ENCODE data around the gene AGBL1.

Gene AGBL1

GRCh38 chr15:86691091-86691663 lies 611.5 kb downstream of the AGBL1 start:
- DNase-seq (ENCODE audit: low spot score) (no peak), ATAC-seq (ENCODE audit: low read depth) (no peak)
- H3K27me3 ChIP-seq (ENCODE audit: insufficient read depth, poor library complexity, severe bottlenecking) = peaks cover 11% of the 10 kb centered on the region
- no peaks in the 10 kb centered on the region for H3K4me1 ChIP-seq (ENCODE audit: insufficient read depth, poor library complexity, severe bottlenecking)
- no peaks in the 10 kb centered on the region for H3K36me3 ChIP-seq (ENCODE audit: low read depth)
- TF ChIP-seq, protein P1, sequence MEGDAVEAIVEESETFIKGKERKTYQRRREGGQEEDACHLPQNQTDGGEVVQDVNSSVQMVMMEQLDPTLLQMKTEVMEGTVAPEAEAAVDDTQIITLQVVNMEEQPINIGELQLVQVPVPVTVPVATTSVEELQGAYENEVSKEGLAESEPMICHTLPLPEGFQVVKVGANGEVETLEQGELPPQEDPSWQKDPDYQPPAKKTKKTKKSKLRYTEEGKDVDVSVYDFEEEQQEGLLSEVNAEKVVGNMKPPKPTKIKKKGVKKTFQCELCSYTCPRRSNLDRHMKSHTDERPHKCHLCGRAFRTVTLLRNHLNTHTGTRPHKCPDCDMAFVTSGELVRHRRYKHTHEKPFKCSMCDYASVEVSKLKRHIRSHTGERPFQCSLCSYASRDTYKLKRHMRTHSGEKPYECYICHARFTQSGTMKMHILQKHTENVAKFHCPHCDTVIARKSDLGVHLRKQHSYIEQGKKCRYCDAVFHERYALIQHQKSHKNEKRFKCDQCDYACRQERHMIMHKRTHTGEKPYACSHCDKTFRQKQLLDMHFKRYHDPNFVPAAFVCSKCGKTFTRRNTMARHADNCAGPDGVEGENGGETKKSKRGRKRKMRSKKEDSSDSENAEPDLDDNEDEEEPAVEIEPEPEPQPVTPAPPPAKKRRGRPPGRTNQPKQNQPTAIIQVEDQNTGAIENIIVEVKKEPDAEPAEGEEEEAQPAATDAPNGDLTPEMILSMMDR (IDR thresholded peaks at IDR 0.05; ENCODE audit: poor library complexity, severe bottlenecking) = peak; percentile 33
- no peaks in the 10 kb centered on the region for H3K9me3 ChIP-seq (ENCODE audit: severe bottlenecking)
- no peak overlapping the region for H3K27ac ChIP-seq (ENCODE audit: poor library complexity, severe bottlenecking)
- no peak overlapping the region for H3K4me3 ChIP-seq (ENCODE audit: severe bottlenecking)

DNA sequence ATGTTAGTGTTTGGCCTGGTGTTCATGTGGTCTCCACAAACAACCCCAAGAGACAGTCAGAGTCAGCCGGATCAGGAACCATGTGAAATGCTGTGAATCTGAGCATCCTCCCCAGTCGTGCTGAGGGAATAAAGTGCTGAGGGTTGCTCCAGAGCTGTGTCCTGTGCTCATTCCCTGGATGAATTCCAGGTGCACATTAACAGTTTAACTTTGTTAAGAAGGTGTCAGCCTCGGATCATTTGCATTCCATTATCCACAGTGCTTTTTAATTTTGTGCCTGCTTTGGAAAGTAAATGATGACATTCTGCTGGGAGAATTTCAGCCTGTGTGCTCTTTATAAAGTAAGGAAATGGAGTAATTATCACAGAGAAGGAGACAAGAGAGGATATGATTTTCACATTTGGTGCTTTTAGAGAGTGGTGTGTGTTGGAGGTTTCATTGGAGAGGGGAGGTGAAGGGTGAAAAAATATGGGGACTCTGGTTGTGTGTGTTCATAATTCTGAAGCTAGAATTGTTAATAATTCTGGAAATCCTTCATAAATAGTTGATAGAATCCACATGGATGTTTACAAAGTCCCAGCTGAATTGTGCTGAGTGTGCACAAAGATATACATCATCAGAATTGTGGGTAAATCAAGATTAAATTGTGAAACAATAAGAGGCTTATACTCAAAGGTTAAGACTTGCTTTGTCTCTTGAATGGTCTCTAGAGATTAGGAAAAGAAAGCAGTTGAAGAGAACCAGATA lies 621.4 kb downstream of the AGBL1 start:
- no peak for ATAC-seq (ENCODE audit: low read depth)
- Histone ChIP-seq H3K27ac (ENCODE audit: poor library complexity, severe bottlenecking) (no peak overlapping the region), H3K9me3 (ENCODE audit: severe bottlenecking) (no peaks in the 10 kb centered on the region), H3K4me1 (ENCODE audit: insufficient read depth, poor library complexity, severe bottlenecking) (no peaks in the 10 kb centered on the region), H3K4me3 (ENCODE audit: severe bottlenecking) (no peak overlapping the region), H3K36me3 (ENCODE audit: low read depth) (no peaks in the 10 kb centered on the region), H3K27me3 (ENCODE audit: insufficient read depth, poor library complexity, severe bottlenecking) (peaks cover 11% of the 10 kb centered on the region)
- DNase-seq (ENCODE audit: low spot score) = no peak
- TF ChIP-seq, protein P1 (IDR thresholded peaks at IDR 0.05; ENCODE audit: poor library complexity, severe bottlenecking) = no peak

GRCh38 chr15:86701611-86701963 lies 621.9 kb downstream of the AGBL1 start:
- TF ChIP-seq, protein P1 (IDR thresholded peaks at IDR 0.05; ENCODE audit: poor library complexity, severe bottlenecking) = no peak
- DNase-seq (ENCODE audit: low spot score) = no peak
- no peaks in the 10 kb centered on the region for H3K36me3 ChIP-seq (ENCODE audit: low read depth)
- H3K4me3 ChIP-seq (ENCODE audit: severe bottlenecking) = no peak overlapping the region
- H3K27ac ChIP-seq (ENCODE audit: poor library complexity, severe bottlenecking) = no peak overlapping the region
- no peaks in the 10 kb centered on the region for H3K9me3 ChIP-seq (ENCODE audit: severe bottlenecking)
- H3K27me3 ChIP-seq (ENCODE audit: insufficient read depth, poor library complexity, severe bottlenecking) = peaks cover 8% of the 10 kb centered on the region
- no peak for ATAC-seq (ENCODE audit: low read depth)
- H3K4me1 ChIP-seq (ENCODE audit: insufficient read depth, poor library complexity, severe bottlenecking) = no peaks in the 10 kb centered on the region

- no peaks in the 10 kb centered on the region for H3K9me3 ChIP-seq (ENCODE audit: severe bottlenecking)
- no peaks in the 10 kb centered on the region for H3K4me1 ChIP-seq (ENCODE audit: insufficient read depth, poor library complexity, severe bottlenecking)
- ATAC-seq (ENCODE audit: low read depth) = no peak
- no peaks in the 10 kb centered on the region for H3K36me3 ChIP-seq (ENCODE audit: low read depth)
- peaks cover 27% of the 10 kb centered on the region for H3K27me3 ChIP-seq (ENCODE audit: insufficient read depth, poor library complexity, severe bottlenecking)
- no peak overlapping the region for H3K4me3 ChIP-seq (ENCODE audit: severe bottlenecking)
- DNase-seq (ENCODE audit: low spot score) = no peak
- H3K27ac ChIP-seq (ENCODE audit: poor library complexity, severe bottlenecking) = no peak overlapping the region
- TF ChIP-seq, protein P1 (IDR thresholded peaks at IDR 0.05; ENCODE audit: poor library complexity, severe bottlenecking) = no peak
Observed at GRCh38 chr15:86706813-86707212, 627.1 kb downstream of the AGBL1 start.

DNA sequence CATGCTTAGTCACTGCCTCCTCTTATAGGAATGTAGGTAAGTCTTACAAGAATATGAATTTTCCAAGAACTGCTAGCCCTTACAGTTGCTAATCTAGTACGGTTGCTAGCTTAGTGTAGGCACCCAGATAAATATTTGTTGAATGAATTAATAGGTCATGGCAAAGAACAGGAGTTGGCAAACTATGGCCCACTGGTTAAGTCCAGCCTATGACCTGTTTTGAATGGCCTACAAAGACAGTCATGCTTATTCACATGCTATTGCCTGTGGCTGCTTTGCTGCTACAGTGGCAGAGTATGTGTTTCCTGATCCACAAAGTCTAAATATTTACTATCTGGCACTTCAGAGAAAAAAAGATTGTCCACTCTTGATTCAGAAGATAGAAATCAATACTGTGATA lies 631.8 kb downstream of the AGBL1 start:
- Histone ChIP-seq H3K27me3 (ENCODE audit: insufficient read depth, poor library complexity, severe bottlenecking) (peaks cover 43% of the 10 kb centered on the region), H3K36me3 (ENCODE audit: low read depth) (no peaks in the 10 kb centered on the region), H3K9me3 (ENCODE audit: severe bottlenecking) (no peaks in the 10 kb centered on the region), H3K4me3 (ENCODE audit: severe bottlenecking) (no peak overlapping the region), H3K4me1 (ENCODE audit: insufficient read depth, poor library complexity, severe bottlenecking) (no peaks in the 10 kb centered on the region), H3K27ac (ENCODE audit: poor library complexity, severe bottlenecking) (no peak overlapping the region)
- DNase-seq (ENCODE audit: low spot score) (no peak), ATAC-seq (ENCODE audit: low read depth) (no peak)
- TF ChIP-seq, protein P1 (IDR thresholded peaks at IDR 0.05; ENCODE audit: poor library complexity, severe bottlenecking) = no peak
